Esophagus squamous epithelium (tissue), 4 donors: Measurements from ENCODE around the gene NFKB1.

Experiments
- CTCF ChIP-seq, 6 experiments: fragments of 450-650 bp in 4 of 6; fragments of 200-600 bp in 2 of 6; sonication (generic) in 2 of 6; IDR thresholded peaks; one replicate each; pipeline ENCODE4 v1.5.1; 2016 to 2019; ENCODE audit warnings: antibody characterized with exemption in 6 of 6, mild to moderate bottlenecking in 4 of 6, moderate library complexity in 4 of 6
- POLR2A ChIP-seq, 4 donors: fragments of 450-650 bp; IDR thresholded peaks; one replicate each; pipeline ENCODE4 v1.6.1; 2017; ENCODE audit warnings: antibody characterized with exemption in 4 of 4, mild to moderate bottlenecking in 4 of 4, moderate library complexity in 3 of 4

GRCh38 chr4:102612824-102613366 is 111.7 kb downstream of the NFKB1 start:
- TF ChIP-seq CTCF (IDR thresholded peaks at IDR 0.05) (no peak), POLR2A (IDR thresholded peaks at IDR 0.05) (no peak)
